IMR-90 (cell line): ENCODE results near the gene KLHL17. TPM values are rescaled to one million over a fixed set of nuclear protein-coding genes. Genes with fewer than 3 reads are reported as not detected.

ENCODE experiments used
- ATAC-seq: fragments of 200-7000 bp; cut with Tn5 transposase; 2 replicates; pipeline ENCODE4 v1.9.1; 2020; ENCODE audit warnings: low read depth, mild to moderate bottlenecking, moderate library complexity
- BruUV-seq: library from RNA; stranded (reverse); fragments of 400-500 nt; replicated peaks from 2 replicates; lab custom pipeline; 2021; lab: Mats Ljungman, UMichigan
- CTCF ChIA-PET: fragments of 300-600 bp; formaldehyde crosslinking; extraction: SDS; loops from one replicate; lab custom pipeline; 2021; ENCODE audit warnings: antibody characterized with exemption; lab: Yijun Ruan, JAX
- POLR2A ChIA-PET: fragments of 300-600 bp; sonication (Branson Sonifier 250); formaldehyde crosslinking; loops from one replicate; lab custom pipeline; 2022; ENCODE audit warnings: antibody characterized with exemption; ENCODE audit not compliant: unreplicated experiment; lab: Charles Lee
- DNase-seq: peaks from one replicate; pipeline ENCODE4 v3.0.0; 2013
- H2AFZ ChIP-seq: replicated peaks from 2 replicates; pipeline ENCODE3; 2013; ENCODE audit warnings: low read length, mild to moderate bottlenecking; ENCODE audit not compliant: poor library complexity
- H2AK5ac ChIP-seq: 2 replicates; pipeline ENCODE4 v1.6.1; 2013; ENCODE audit warnings: low read depth, low read length, inconsistent platforms
- H2AK9ac ChIP-seq: replicated peaks from 2 replicates; pipeline ENCODE3; 2013; ENCODE audit warnings: mild to moderate bottlenecking, low read depth, low read length, moderate library complexity; ENCODE audit not compliant: poor library complexity
- H2BK120ac ChIP-seq: 2 replicates; pipeline ENCODE4 v1.6.1; 2013; ENCODE audit warnings: low read depth, low read length, inconsistent platforms
- H2BK15ac ChIP-seq: 3 replicates; pipeline ENCODE4 v1.6.1; 2013; ENCODE audit warnings: low read depth, low read length, inconsistent platforms
- H2BK20ac ChIP-seq: 2 replicates; pipeline ENCODE4 v1.6.1; 2013; ENCODE audit warnings: low read depth, mild to moderate bottlenecking, inconsistent platforms, low read length, moderate library complexity
- H2BK5ac ChIP-seq: 2 replicates; pipeline ENCODE4 v1.6.1; 2013; ENCODE audit warnings: mild to moderate bottlenecking, low read depth, low read length, inconsistent platforms; ENCODE audit not compliant: poor library complexity, severe bottlenecking
- H3K14ac ChIP-seq: replicated peaks from 2 replicates; pipeline ENCODE4 v1.6.1; 2013; ENCODE audit warnings: low read depth, low read length, inconsistent platforms
- H3K18ac ChIP-seq: 2 replicates; pipeline ENCODE4 v1.6.1; 2013; ENCODE audit warnings: low read depth, low read length, control low read depth
- H3K23ac ChIP-seq: 2 replicates; pipeline ENCODE4 v1.6.1; 2013; ENCODE audit warnings: low read depth, low read length, inconsistent platforms
- H3K27ac ChIP-seq: 2 replicates; pipeline ENCODE4 v1.5.1; 2013; ENCODE audit warnings: mild to moderate bottlenecking, control low read depth, low read length; ENCODE audit not compliant: insufficient read depth
- H3K27me3 ChIP-seq: 2 replicates; pipeline ENCODE4 v1.6.1; 2013; ENCODE audit warnings: low read length; ENCODE audit not compliant: control insufficient read depth, insufficient read depth
- H3K36me3 ChIP-seq: 2 replicates; pipeline ENCODE4 v1.6.1; 2013; ENCODE audit warnings: low read length, mixed read lengths; ENCODE audit not compliant: control insufficient read depth, insufficient read depth
- H3K4ac ChIP-seq: 2 replicates; pipeline ENCODE4 v1.6.1; 2013; ENCODE audit warnings: low read depth, low read length, inconsistent platforms
- H3K4me1 ChIP-seq: 2 replicates; pipeline ENCODE4 v1.6.1; 2013; ENCODE audit warnings: low read length, mixed read lengths; ENCODE audit not compliant: control insufficient read depth, insufficient read depth
- H3K4me2 ChIP-seq: 2 replicates; pipeline ENCODE4 v1.6.1; 2013; ENCODE audit warnings: low read depth, mild to moderate bottlenecking, control low read depth, low read length, moderate library complexity
- H3K4me3 ChIP-seq: 2 replicates; pipeline ENCODE4 v1.5.1; 2013; ENCODE audit warnings: low read depth, mild to moderate bottlenecking, control low read depth, low read length, moderate library complexity; ENCODE audit not compliant: insufficient read depth
- H3K56ac ChIP-seq: 2 replicates; pipeline ENCODE4 v1.6.1; 2013; ENCODE audit warnings: low read length, inconsistent platforms; ENCODE audit not compliant: insufficient read depth; ENCODE audit errors: extremely low read depth
- H3K79me1 ChIP-seq, 2 experiments: 2 replicates each; pipeline ENCODE4 v1.6.1; 2013; ENCODE audit warnings: low read length in 2 of 2, inconsistent platforms in 1 of 2, low read depth in 1 of 2
- H3K9ac ChIP-seq: 2 replicates; pipeline ENCODE4 v1.6.1; 2013; ENCODE audit warnings: low read depth, low read length, control low read depth
- H3K9me1 ChIP-seq: 2 replicates; pipeline ENCODE4 v1.6.1; 2013; ENCODE audit warnings: low read length, inconsistent platforms; ENCODE audit not compliant: insufficient read depth
- H3K9me3 ChIP-seq: 2 replicates; pipeline ENCODE4 v1.6.1; 2013; ENCODE audit warnings: low read length; ENCODE audit not compliant: control insufficient read depth, insufficient read depth
- H4K20me1 ChIP-seq: 2 replicates; pipeline ENCODE4 v1.6.1; 2013; ENCODE audit warnings: low read length, inconsistent platforms; ENCODE audit not compliant: insufficient read depth
- H4K5ac ChIP-seq: 2 replicates; pipeline ENCODE4 v1.6.1; 2013; ENCODE audit warnings: mild to moderate bottlenecking, low read depth, low read length, control low read depth
- H4K8ac ChIP-seq, 2 experiments: 2 replicates each; pipeline ENCODE4 v1.6.1; 2013; ENCODE audit warnings: low read depth in 2 of 2, low read length in 2 of 2, control low read depth in 1 of 2, inconsistent platforms in 1 of 2
- H4K91ac ChIP-seq: 2 replicates; pipeline ENCODE4 v1.6.1; 2013; ENCODE audit warnings: low read depth, low read length, inconsistent platforms; ENCODE audit not compliant: insufficient read depth
- CEBPB ChIP-seq: IDR thresholded peaks from 2 replicates; pipeline ENCODE4 v1.6.1; 2012; ENCODE audit warnings: low read depth, low read length, improper control_type of control experiment
- CHD1 ChIP-seq: IDR thresholded peaks from 2 replicates; pipeline ENCODE4 v1.6.1; 2012; ENCODE audit warnings: low read depth, low read length, improper control_type of control experiment
- POLR2A ChIP-seq: IDR thresholded peaks from 2 replicates; pipeline ENCODE4 v1.6.1; 2012; ENCODE audit warnings: mild to moderate bottlenecking, low read depth, low read length
- RFX5 ChIP-seq: IDR thresholded peaks from 2 replicates; pipeline ENCODE4 v1.8.0; 2012; ENCODE audit warnings: low read depth, mild to moderate bottlenecking, low read length, moderate library complexity
- WGBS, 2 experiments: methylation state at CpG; one replicate each; pipeline versions ENCODE4 v1.1.5 to v1.1.7; 2013; ENCODE audit warnings: missing lambda C conversion rate in 2 of 2; ENCODE audit not compliant: insufficient read length in 1 of 2; ENCODE audit errors: extremely low coverage in 2 of 2; 5-methylcytosine and 5-hydroxymethylcytosine counted together
- dilution Hi-C: fragments of 300-500 bp; cut with HindIII; formaldehyde crosslinking; loops from one replicate; pipeline ENCODE4 v1.14.3; 2018; ENCODE audit warnings: low sequenced_read_pairs; ENCODE audit not compliant: unreplicated experiment
- in situ Hi-C: fragments of 300-500 bp; cut with MboI; formaldehyde crosslinking; loops from 3 replicates; pipeline ENCODE4 v1.14.3; 2019; ENCODE audit warnings: low sequenced_read_pairs, inconsistent platforms, mixed read lengths
- intact Hi-C: fragments of 100-400 bp; cut with micrococcal nuclease; formaldehyde crosslinking; loops from 2 replicates; pipeline ENCODE4 v1.10.0; 2022
- polyA plus RNA-seq, 3 experiments: library from polyadenylated mRNA; depleted of rRNA; stranded (reverse); fragments of >200 nt; gene quantifications; 2 replicates each; pipeline ENCODE4 v1.2.3, GENCODE V29; 2012; ENCODE audit warnings: low replicate concordance in 1 of 3
- total RNA-seq: library from RNA; depleted of rRNA; stranded (reverse); fragments of >200 nt; gene quantifications from 2 replicates; pipeline ENCODE4 v1.2.3, GENCODE V29; 2012
- TF ChIP-seq, protein P1 (sequence below): fragments of 150-350 bp; IDR thresholded peaks from 2 replicates; pipeline ENCODE4 v1.6.1; 2017; ENCODE audit warnings: mild to moderate bottlenecking, antibody characterized with exemption, low read length, low read depth

KLHL17 gene
- total and polyA plus RNA-seq, 2 of the 4 experiments (the other 2 are of a cell fraction) = 3.4 to 41.0 TPM

GRCh38 chr1:944341-945325, 15.8 kb upstream of the KLHL17 start:
- Histone ChIP-seq H3K4me2 (peak overlapping the region; percentile 35; the same call in 1 of the 2 replicates), H2BK120ac (peak overlapping the region; percentile 42; the same call in 1 of the 2 replicates), H3K4me1 (peaks cover 40% of the 10 kb centered on the region), H2AFZ (peak overlapping the region; percentile 6), H3K9me3 (no peaks in the 10 kb centered on the region), H2AK9ac (no peak overlapping the region), H3K56ac (no peak overlapping the region), H3K23ac (peak overlapping the region; percentile 78; the same call in 1 of the 2 replicates), H4K20me1 (peaks cover 12% of the 10 kb centered on the region), H3K27ac (peak overlapping the region; percentile 82), H2BK20ac (peak overlapping the region; percentile 43; the same call in 1 of the 2 replicates), H2BK5ac (peak overlapping the region; percentile 72), H3K9ac (no peak overlapping the region), H3K9me1 (no peaks in the 10 kb centered on the region), H4K8ac (peak overlapping the region; percentile 31 to 53; a peak in 2 of 4 replicates), H4K5ac (peak overlapping the region; percentile 8; the same call in 1 of the 2 replicates), H2AK5ac (peak overlapping the region; percentile 72), H3K4me3 (no peak overlapping the region), H3K14ac (no peak overlapping the region), H3K27me3 (no peaks in the 10 kb centered on the region), H3K4ac (peak overlapping the region; percentile 64), H3K36me3 (peaks cover 40% of the 10 kb centered on the region), H3K79me1 (peaks cover 0 to 5% of the 10 kb centered on the region in 2 experiments; a peak in 1 of 4 replicates), H2BK15ac (no peak overlapping the region), H4K91ac (peak overlapping the region; percentile 76), H3K18ac (peak overlapping the region; percentile 53; the same call in 1 of the 2 replicates)
- no peak for TF ChIP-seq CHD1
- no peak for TF ChIP-seq POLR2A
- no peak for TF ChIP-seq CEBPB
- TF ChIP-seq, protein P1, sequence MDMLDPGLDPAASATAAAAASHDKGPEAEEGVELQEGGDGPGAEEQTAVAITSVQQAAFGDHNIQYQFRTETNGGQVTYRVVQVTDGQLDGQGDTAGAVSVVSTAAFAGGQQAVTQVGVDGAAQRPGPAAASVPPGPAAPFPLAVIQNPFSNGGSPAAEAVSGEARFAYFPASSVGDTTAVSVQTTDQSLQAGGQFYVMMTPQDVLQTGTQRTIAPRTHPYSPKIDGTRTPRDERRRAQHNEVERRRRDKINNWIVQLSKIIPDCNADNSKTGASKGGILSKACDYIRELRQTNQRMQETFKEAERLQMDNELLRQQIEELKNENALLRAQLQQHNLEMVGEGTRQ = 0 out of 2 replicates have a peak, but pooled peaks have one; percentile 7
- TF ChIP-seq RFX5 = no peak
- BruUV-seq = no TSS peak
- WGBS, 2 experiments = 45% methylated on average over 6 of the region's 28 CpGs; no CpG with 5 or more reads in 1 of the 2 experiments
- DNase-seq = peak; percentile 83
- ChIA-PET POLR2A (no interaction called here), CTCF (no interaction called here)
- peak; percentile 51 for ATAC-seq
- intact Hi-C loops (no loop called here), dilution Hi-C loops (no loop called here), in situ Hi-C loops (no loop called here)
